ENCODE results near the gene EYA2. TPM values are rescaled to one million over a fixed set of nuclear protein-coding genes. Genes with fewer than 3 reads are reported as not detected.

The EYA2 gene
- total and polyA plus RNA-seq, 2 donors (not counting 3 experiments of a cell fraction or from before 2014, with no cell fraction given) = not detected

GRCh38 chr20:46849269-46849668 is 45.4 kb upstream of the EYA2 start:
- TF ChIP-seq FOS (IDR thresholded peaks at IDR 0.05; ENCODE audit: borderline replicate concordance, insufficient read depth, low read length) (no peak), MYC (IDR thresholded peaks at IDR 0.05; ENCODE audit: low read depth, low read length) (no peak), CTCF (IDR thresholded peaks at IDR 0.05; ENCODE audit: extremely low read depth in 1 of 2, insufficient read depth in 1 of 2, low read depth in 1 of 2, low read length in 2 of 2) (no peak), GATA2 (IDR thresholded peaks at IDR 0.05; ENCODE audit: insufficient read depth, insufficient read length, low read depth, low read length) (no peak), MAX (IDR thresholded peaks at IDR 0.05; ENCODE audit: insufficient read depth, insufficient read length) (no peak), JUN (IDR thresholded peaks at IDR 0.05; ENCODE audit: borderline replicate concordance, insufficient read depth, insufficient read length, low read depth) (no peak), POLR2A (IDR thresholded peaks at IDR 0.05; ENCODE audit: low read depth, low read length) (no peak), EZH2 (IDR thresholded peaks at IDR 0.05; ENCODE audit: borderline replicate concordance, low read depth, low read length, severe bottlenecking) (no peak), POLR2AphosphoS5 (IDR thresholded peaks at IDR 0.05; ENCODE audit: insufficient read depth, low read depth, low read length) (no peak)
- H3K9ac ChIP-seq (replicated peaks; ENCODE audit: extremely low read depth, insufficient read depth, low read length) = no peak overlapping the region
- H4K20me1 ChIP-seq (replicated peaks; ENCODE audit: control insufficient read depth, extremely low read depth, insufficient read depth, low read length) = no peaks in the 10 kb centered on the region
- no peaks in the 10 kb centered on the region for H3K9me1 ChIP-seq (replicated peaks; ENCODE audit: control insufficient read depth, extremely low read depth, insufficient read depth, low read length)
- DNase-seq (ENCODE audit: low read depth, low spot score) = no peak
- CTCF ChIA-PET = no interaction called here
- POLR2A ChIA-PET = no interaction called here
- H3K4me1 ChIP-seq (ENCODE audit: control insufficient read depth, extremely low read depth, insufficient read depth, low read length) = no peaks in the 10 kb centered on the region
- intact Hi-C loops (cut with micrococcal nuclease) = no loop called here
- FAIRE-seq = no peak
- BruUV-seq (replicated peaks) = no TSS peak
- no peaks in the 10 kb centered on the region for H3K27me3 ChIP-seq (ENCODE audit: control insufficient read depth in 2 of 2, insufficient read depth in 2 of 2, low read length in 2 of 2)
- H3K4me2 ChIP-seq (ENCODE audit: insufficient read depth, low read length) = no peak overlapping the region
- no peaks in the 10 kb centered on the region for H3K79me2 ChIP-seq (ENCODE audit: control insufficient read depth, insufficient read depth, low read length)
- H2AFZ ChIP-seq (ENCODE audit: low read depth, low read length) = no peak overlapping the region
- no peak overlapping the region for H3K27ac ChIP-seq (ENCODE audit: insufficient read depth, low read depth, low read length)
- dilution Hi-C loops (cut with MboI; ENCODE audit: extremely low pct_ligation_motif_present, low sequenced_read_pairs) = no loop called here
- H3K4me3 ChIP-seq (replicated peaks in 1 of 3; ENCODE audit: insufficient read depth in 1 of 3, low read depth in 1 of 3, low read length in 3 of 3) = no peak overlapping the region
- no peaks in the 10 kb centered on the region for H3K9me3 ChIP-seq (replicated peaks; ENCODE audit: control insufficient read depth, insufficient read depth, low read length)
- H3K36me3 ChIP-seq (ENCODE audit: control insufficient read depth in 2 of 2, extremely low read depth in 1 of 2, insufficient read depth in 2 of 2, low read length in 2 of 2) = no peaks in the 10 kb centered on the region

Data from endothelial cell of umbilical vein (primary cell).